Endothelial cell of umbilical vein (primary cell): ENCODE measurements around the gene TNIK. TPM values are rescaled to one million over a fixed set of nuclear protein-coding genes. Genes with fewer than 3 reads are reported as not detected.

Experiments
- BruUV-seq: library from RNA; stranded (reverse); fragments of 400-500 nt; replicated peaks from 2 replicates; lab custom pipeline; 2021; lab: Mats Ljungman, UMichigan
- CTCF ChIA-PET: fragments of 300-600, 350-600 bp; sonication (Branson Sonifier 250); formaldehyde crosslinking; loops from one replicate; lab custom pipeline; 2021; ENCODE audit warnings: antibody characterized with exemption, inconsistent platforms; lab: Charles Lee
- POLR2A ChIA-PET: fragments of 300-600, 350-600 bp; sonication (Branson Sonifier 250); formaldehyde crosslinking; loops from one replicate; lab custom pipeline; 2021; ENCODE audit warnings: antibody characterized with exemption, inconsistent platforms; lab: Charles Lee
- DNase-seq: peaks from one replicate; pipeline ENCODE4 v3.0.0-alpha.2; 2011; ENCODE audit warnings: low read depth, low spot score
- FAIRE-seq: peaks from 2 replicates; lab custom pipeline; 2011; peaks lifted over from hg19 to GRCh38; lab: Jason Lieb, UNC
- H2AFZ ChIP-seq: 2 replicates; pipeline ENCODE4 v1.6.0; 2012; ENCODE audit warnings: low read depth, low read length, control low read depth, inconsistent platforms
- H3K27ac ChIP-seq: 2 replicates; pipeline ENCODE4 v1.5.1; 2011; ENCODE audit warnings: low read depth, mild to moderate bottlenecking, control low read depth, low read length, moderate library complexity; ENCODE audit not compliant: insufficient read depth
- H3K27me3 ChIP-seq, 2 experiments: 2 replicates each; pipeline versions ENCODE4 v1.6.0 to v1.6.1; 2011; ENCODE audit warnings: low read length in 2 of 2, mixed read lengths in 1 of 2; ENCODE audit not compliant: control insufficient read depth in 2 of 2, insufficient read depth in 2 of 2
- H3K36me3 ChIP-seq, 2 experiments: 2 replicates in 1 of 2; 3 replicates in 1 of 2; pipeline ENCODE4 v1.5.1; 2011; ENCODE audit warnings: low read length in 2 of 2, mild to moderate bottlenecking in 1 of 2, moderate library complexity in 1 of 2; ENCODE audit not compliant: control insufficient read depth in 2 of 2, insufficient read depth in 2 of 2; ENCODE audit errors: extremely low read depth in 1 of 2
- H3K4me1 ChIP-seq: 3 replicates; pipeline ENCODE4 v1.5.1; 2011; ENCODE audit warnings: mild to moderate bottlenecking, low read length; ENCODE audit not compliant: control insufficient read depth, insufficient read depth; ENCODE audit errors: extremely low read depth
- H3K4me2 ChIP-seq: 2 replicates; pipeline ENCODE4 v1.6.1; 2011; ENCODE audit warnings: low read length, control low read depth, mixed read lengths; ENCODE audit not compliant: insufficient read depth
- H3K4me3 ChIP-seq, 3 experiments: fragments of 200-600 bp in 1 of 3; sonication (generic), shearing (Covaris generic) in 1 of 3; replicated peaks in 1 of 3; 2 replicates each; pipeline ENCODE4 v1.5.1; 2011 to 2016; ENCODE audit warnings: control low read depth in 3 of 3, low read length in 3 of 3, mild to moderate bottlenecking in 2 of 3, inconsistent platforms in 1 of 3, low read depth in 1 of 3, moderate library complexity in 1 of 3; ENCODE audit not compliant: insufficient read depth in 1 of 3
- H3K79me2 ChIP-seq: 2 replicates; pipeline ENCODE4 v1.6.0; 2012; ENCODE audit warnings: low read length, inconsistent platforms; ENCODE audit not compliant: control insufficient read depth, insufficient read depth
- H3K9ac ChIP-seq: replicated peaks from 2 replicates; pipeline ENCODE3; 2011; ENCODE audit warnings: low read length, control low read depth; ENCODE audit not compliant: insufficient read depth; ENCODE audit errors: extremely low read depth
- H3K9me1 ChIP-seq: replicated peaks from 3 replicates; pipeline ENCODE4 v1.6.0; 2011; ENCODE audit warnings: mild to moderate bottlenecking, low read length; ENCODE audit not compliant: control insufficient read depth, insufficient read depth; ENCODE audit errors: extremely low read depth
- H3K9me3 ChIP-seq: replicated peaks from 2 replicates; pipeline ENCODE4 v1.5.1; 2012; ENCODE audit warnings: low read length, inconsistent platforms; ENCODE audit not compliant: control insufficient read depth, insufficient read depth
- H4K20me1 ChIP-seq: replicated peaks from 2 replicates; pipeline ENCODE3; 2011; ENCODE audit warnings: mild to moderate bottlenecking, low read length; ENCODE audit not compliant: control insufficient read depth, insufficient read depth; ENCODE audit errors: extremely low read depth
- EZH2 ChIP-seq: IDR thresholded peaks from 2 replicates; pipeline ENCODE4 v1.6.1; 2012; ENCODE audit warnings: borderline replicate concordance, low read depth, mild to moderate bottlenecking, moderate library complexity, low read length, inconsistent platforms; ENCODE audit not compliant: severe bottlenecking
- FOS ChIP-seq: IDR thresholded peaks from 2 replicates; pipeline ENCODE4 v1.6.1; 2011; ENCODE audit warnings: mild to moderate bottlenecking, low read length, moderate library complexity, borderline replicate concordance; ENCODE audit not compliant: insufficient read depth
- GATA2 ChIP-seq: IDR thresholded peaks from 2 replicates; pipeline ENCODE4 v1.7.0; 2011; ENCODE audit warnings: low read depth, mild to moderate bottlenecking, moderate library complexity, mixed read lengths, low read length; ENCODE audit not compliant: insufficient read length, insufficient read depth
- MYC ChIP-seq: IDR thresholded peaks from one replicate; pipeline ENCODE4 v1.6.1; 2011; ENCODE audit warnings: mild to moderate bottlenecking, low read depth, low read length
- POLR2A ChIP-seq: IDR thresholded peaks from 2 replicates; pipeline ENCODE4 v1.6.1; 2012; ENCODE audit warnings: low read depth, mild to moderate bottlenecking, control low read depth, low read length
- dilution Hi-C: fragments of 300-500 bp; cut with MboI; formaldehyde crosslinking; loops from one replicate; pipeline ENCODE4 v1.15.0; 2019; ENCODE audit warnings: low sequenced_read_pairs; ENCODE audit not compliant: extremely low pct_ligation_motif_present
- intact Hi-C: fragments of 100-400 bp; cut with micrococcal nuclease; formaldehyde crosslinking; loops from one replicate; pipeline ENCODE4 v1.10.0; 2022
- polyA plus RNA-seq, 4 experiments: library from polyadenylated mRNA; depleted of rRNA in 3 of 4; stranded (reverse) in 3 of 4; unstranded in 1 of 4; fragments of >200 nt; gene quantifications; 2 replicates each; pipeline versions ENCODE4 v1.2.1 to v1.2.3, GENCODE V29; 2011 to 2012; ENCODE audit warnings: missing spikeins in 1 of 4
- total RNA-seq: library from RNA; stranded (reverse); gene quantifications from 2 replicates; pipeline ENCODE4 v1.2.3, GENCODE V29; 2021

Gene TNIK
- total and polyA plus RNA-seq, 2 donors (not counting 3 experiments of a cell fraction or from before 2014, with no cell fraction given) = 10.9 to 39.7 TPM

GRCh38 chr3:171439996-171440395, 20.2 kb downstream of the TNIK start:
- ChIA-PET CTCF (interaction anchor here (0.7 to 1.7 kb wide), 2 partner anchors 12 to 20 kb away, joined by 3 to 4 read pairs; partner anchors contain the start of gene TNIK), POLR2A (no interaction called here)
- FAIRE-seq = no peak

GRCh38 chr3:171437115-171437756, 23.0 kb downstream of the TNIK start:
- ChIA-PET CTCF (interaction anchor here (0.7 to 2.4 kb wide), 12 partner anchors 9 to 475 kb away, joined by 3 to 10 read pairs (median 4); no protein-coding TSS in a partner anchor), POLR2A (interaction anchor here (0.6 kb wide), 1 partner anchor 102 kb away, joined by 4 read pairs; no protein-coding TSS in a partner anchor)
- intact Hi-C loops (no loop called here), dilution Hi-C loops (no loop called here)
- H3K4me2 ChIP-seq = no peak overlapping the region
- H3K36me3 ChIP-seq = no peaks in the 10 kb centered on the region
- H3K4me3 ChIP-seq = no peak overlapping the region
- BruUV-seq = no TSS peak
- no peak for DNase-seq
- H3K27me3 ChIP-seq = no peaks in the 10 kb centered on the region
- H4K20me1 ChIP-seq = no peaks in the 10 kb centered on the region
- TF ChIP-seq MYC (no peak), EZH2 (no peak), GATA2 (no peak), POLR2A (no peak)
- FAIRE-seq = no peak
- no peaks in the 10 kb centered on the region for H3K9me3 ChIP-seq
- peaks cover 44% of the 10 kb centered on the region for H3K79me2 ChIP-seq
- peaks cover 27% of the 10 kb centered on the region for H3K4me1 ChIP-seq
- no peak overlapping the region for H3K9ac ChIP-seq
- no peaks in the 10 kb centered on the region for H3K9me1 ChIP-seq
- peak overlapping the region; percentile 33 for H3K27ac ChIP-seq
- H2AFZ ChIP-seq = no peak overlapping the region

More at GRCh38 chr3:171439996-171440395, 20.2 kb downstream of the TNIK start:
- Histone ChIP-seq H2AFZ (no peak overlapping the region), H3K27me3 (no peaks in the 10 kb centered on the region), H3K4me2 (no peak overlapping the region), H3K4me3 (no peak overlapping the region), H3K27ac (no peak overlapping the region), H3K79me2 (peaks cover 44% of the 10 kb centered on the region), H3K9me3 (no peaks in the 10 kb centered on the region), H4K20me1 (no peaks in the 10 kb centered on the region), H3K9me1 (no peaks in the 10 kb centered on the region), H3K9ac (no peak overlapping the region), H3K36me3 (no peaks in the 10 kb centered on the region), H3K4me1 (peaks cover 38% of the 10 kb centered on the region)
- dilution Hi-C loops (no loop called here), intact Hi-C loops (no loop called here)
- no TSS peak for BruUV-seq
- DNase-seq = no peak
- no peak for TF ChIP-seq FOS
